Ascending aorta (tissue), 2 donors: ENCODE data around the gene FHOD3. TPM values are rescaled to one million over a fixed set of nuclear protein-coding genes. Genes with fewer than 3 reads are reported as not detected.

ENCODE experiments used
- DNase-seq, 2 donors: peaks; one replicate each; pipeline ENCODE4 v3.0.0-alpha.2; 2019; ENCODE audit warnings: low spot score in 2 of 2
- H3K27ac ChIP-seq, 2 donors: fragments of 200-600 bp; sonication (generic); one replicate each; pipeline ENCODE4 v1.5.1; 2016 to 2017; ENCODE audit warnings: mild to moderate bottlenecking in 1 of 2
- H3K27me3 ChIP-seq: fragments of 200-600 bp; sonication (generic); one replicate; pipeline ENCODE4 v1.5.1; 2017
- H3K36me3 ChIP-seq, 2 donors: fragments of 200-600 bp; sonication (generic); one replicate each; pipeline ENCODE4 v1.5.1; 2016
- H3K4me1 ChIP-seq, 2 donors: fragments of 200-600 bp; sonication (generic); one replicate each; pipeline ENCODE4 v1.5.1; 2016 to 2017; ENCODE audit warnings: mild to moderate bottlenecking in 1 of 2
- H3K4me3 ChIP-seq, 2 donors: fragments of 200-600 bp; sonication (generic); one replicate each; pipeline ENCODE4 v1.5.1; 2016 to 2017; ENCODE audit warnings: mild to moderate bottlenecking in 1 of 2
- H3K9me3 ChIP-seq, 2 donors: fragments of 200-600 bp; sonication (generic); one replicate each; pipeline ENCODE4 v1.5.1; 2016
- intact Hi-C: fragments of 100-400 bp; cut with DNase I; formaldehyde crosslinking; loops from one replicate; pipeline ENCODE4 v1.15.1; 2023
- total RNA-seq: library from RNA; depleted of rRNA; stranded (reverse); fragments of >200 nt; gene quantifications from one replicate; pipeline ENCODE4 v1.1.0, GENCODE V29; 2016
- TF ChIP-seq, protein P1 (sequence below), 3 experiments: fragments of 200-600 bp in 2 of 3; fragments of 450-650 bp in 1 of 3; sonication (generic) in 2 of 3; IDR thresholded peaks; one replicate each; pipeline ENCODE4 v1.5.1; 2016 to 2019; ENCODE audit warnings: antibody characterized with exemption in 3 of 3, mild to moderate bottlenecking in 1 of 3, moderate library complexity in 1 of 3

The FHOD3 gene
- total RNA-seq, 1 donor from 2014 or later: 12.7 TPM

DNA sequence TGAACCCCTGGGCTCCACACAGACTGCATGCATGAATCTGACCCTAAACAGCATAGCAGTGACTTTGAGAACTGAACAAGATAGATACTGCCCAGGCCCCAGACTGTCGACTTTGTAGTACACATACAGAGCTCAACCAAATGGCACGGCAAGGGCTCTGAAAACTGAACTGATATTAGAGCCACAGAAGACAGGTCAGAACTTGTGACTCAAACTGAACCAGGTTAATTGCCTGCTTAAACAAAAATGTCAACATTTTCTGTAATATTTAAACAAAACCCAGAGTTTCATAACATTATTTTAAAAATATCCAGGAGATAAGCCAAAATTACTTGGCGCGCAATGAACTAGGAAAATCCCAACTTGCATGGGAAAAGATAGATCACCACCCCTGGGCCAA lies 271.0 kb downstream of the FHOD3 start:
- DNase-seq: no peak
- Histone ChIP-seq H3K4me3 (no peak overlapping the region), H3K27ac (no peak overlapping the region), H3K9me3 (no peaks in the 10 kb centered on the region), H3K27me3 (no peaks in the 10 kb centered on the region), H3K36me3 (no peaks in the 10 kb centered on the region), H3K4me1 (no peaks in the 10 kb centered on the region)
- intact Hi-C loops: no loop called here
- TF ChIP-seq, protein P1, sequence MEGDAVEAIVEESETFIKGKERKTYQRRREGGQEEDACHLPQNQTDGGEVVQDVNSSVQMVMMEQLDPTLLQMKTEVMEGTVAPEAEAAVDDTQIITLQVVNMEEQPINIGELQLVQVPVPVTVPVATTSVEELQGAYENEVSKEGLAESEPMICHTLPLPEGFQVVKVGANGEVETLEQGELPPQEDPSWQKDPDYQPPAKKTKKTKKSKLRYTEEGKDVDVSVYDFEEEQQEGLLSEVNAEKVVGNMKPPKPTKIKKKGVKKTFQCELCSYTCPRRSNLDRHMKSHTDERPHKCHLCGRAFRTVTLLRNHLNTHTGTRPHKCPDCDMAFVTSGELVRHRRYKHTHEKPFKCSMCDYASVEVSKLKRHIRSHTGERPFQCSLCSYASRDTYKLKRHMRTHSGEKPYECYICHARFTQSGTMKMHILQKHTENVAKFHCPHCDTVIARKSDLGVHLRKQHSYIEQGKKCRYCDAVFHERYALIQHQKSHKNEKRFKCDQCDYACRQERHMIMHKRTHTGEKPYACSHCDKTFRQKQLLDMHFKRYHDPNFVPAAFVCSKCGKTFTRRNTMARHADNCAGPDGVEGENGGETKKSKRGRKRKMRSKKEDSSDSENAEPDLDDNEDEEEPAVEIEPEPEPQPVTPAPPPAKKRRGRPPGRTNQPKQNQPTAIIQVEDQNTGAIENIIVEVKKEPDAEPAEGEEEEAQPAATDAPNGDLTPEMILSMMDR (IDR thresholded peaks at IDR 0.05): no peak

DNA sequence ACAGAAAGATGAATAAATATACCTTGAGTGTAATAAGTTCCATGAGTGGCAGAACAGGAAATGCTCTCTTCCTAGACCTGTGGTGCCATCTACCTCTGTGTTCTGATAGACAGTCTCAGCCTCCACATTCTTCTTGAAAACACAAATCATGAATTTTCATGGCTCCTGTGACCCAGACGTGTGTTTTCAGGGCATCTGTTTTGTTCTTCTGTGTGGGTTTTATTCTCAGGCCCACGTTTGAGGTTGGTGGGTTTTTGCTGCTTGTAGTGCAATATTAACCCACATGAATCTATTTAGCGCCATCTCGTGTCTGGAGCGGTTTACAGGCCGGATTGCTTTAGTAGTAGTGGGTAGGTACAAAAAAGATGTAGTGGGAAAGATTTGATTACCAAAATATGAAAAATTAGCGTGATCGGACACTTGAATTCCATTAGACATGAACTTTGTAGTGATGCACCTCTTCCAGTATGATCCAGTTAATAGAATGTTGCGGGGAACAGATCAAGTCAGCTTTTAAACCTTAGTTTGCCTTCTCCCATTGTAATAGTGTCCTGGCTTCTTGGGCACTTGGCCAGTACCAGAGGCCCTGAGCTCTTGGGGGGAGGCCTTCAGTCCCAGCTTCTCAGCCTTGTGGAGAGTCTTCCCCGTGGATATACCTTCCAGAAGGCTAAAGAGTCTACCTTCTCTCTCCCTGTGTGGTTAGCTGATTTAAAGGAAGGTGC lies 274.8 kb downstream of the FHOD3 start:
- Histone ChIP-seq H3K4me3 (no peak overlapping the region), H3K27me3 (no peaks in the 10 kb centered on the region), H3K36me3 (no peaks in the 10 kb centered on the region), H3K27ac (peak overlapping the region; percentile 13 to 54), H3K4me1 (no peaks in the 10 kb centered on the region), H3K9me3 (no peaks in the 10 kb centered on the region)
- intact Hi-C loops: loop anchor here (1.0 to 10.0 kb wide), 4 partner anchors 105 to 445 kb away; partner anchors contain the start of genes ELP2 and SLC39A6
- DNase-seq: peak in 1 of 2 donors; percentile 76
- TF ChIP-seq, protein P1 (IDR thresholded peaks at IDR 0.05): peak; percentile 38 to 80 (median 52)

DNA sequence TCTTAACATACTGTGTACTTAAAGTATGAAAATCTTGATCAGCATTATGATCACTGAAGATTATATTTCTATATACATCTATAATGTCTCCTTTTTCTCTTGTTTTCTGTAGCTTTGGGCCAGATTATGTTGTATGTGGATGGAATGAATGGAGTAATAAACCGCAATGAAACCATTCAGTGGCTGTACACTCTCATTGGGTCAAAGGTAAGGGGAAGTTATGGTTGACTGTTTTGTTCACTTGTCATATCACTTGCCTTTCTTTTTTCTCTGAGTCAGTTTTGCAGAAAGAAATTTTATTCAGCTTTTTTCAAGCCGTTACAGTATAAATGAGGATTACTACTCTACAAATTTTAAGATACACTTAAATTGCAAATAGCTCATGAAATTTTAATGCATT lies 278.8 kb downstream of the FHOD3 start:
- Histone ChIP-seq H3K27ac (no peak overlapping the region), H3K4me3 (no peak overlapping the region), H3K27me3 (no peaks in the 10 kb centered on the region), H3K36me3 (no peaks in the 10 kb centered on the region), H3K9me3 (no peaks in the 10 kb centered on the region), H3K4me1 (peaks cover 0 to 18% of the 10 kb centered on the region in 2 donors)
- TF ChIP-seq, protein P1 (IDR thresholded peaks at IDR 0.05): no peak
- DNase-seq: no peak
- intact Hi-C loops: loop anchor here (10.0 kb wide), 1 partner anchor 162 kb away; no protein-coding TSS in a partner anchor

DNA sequence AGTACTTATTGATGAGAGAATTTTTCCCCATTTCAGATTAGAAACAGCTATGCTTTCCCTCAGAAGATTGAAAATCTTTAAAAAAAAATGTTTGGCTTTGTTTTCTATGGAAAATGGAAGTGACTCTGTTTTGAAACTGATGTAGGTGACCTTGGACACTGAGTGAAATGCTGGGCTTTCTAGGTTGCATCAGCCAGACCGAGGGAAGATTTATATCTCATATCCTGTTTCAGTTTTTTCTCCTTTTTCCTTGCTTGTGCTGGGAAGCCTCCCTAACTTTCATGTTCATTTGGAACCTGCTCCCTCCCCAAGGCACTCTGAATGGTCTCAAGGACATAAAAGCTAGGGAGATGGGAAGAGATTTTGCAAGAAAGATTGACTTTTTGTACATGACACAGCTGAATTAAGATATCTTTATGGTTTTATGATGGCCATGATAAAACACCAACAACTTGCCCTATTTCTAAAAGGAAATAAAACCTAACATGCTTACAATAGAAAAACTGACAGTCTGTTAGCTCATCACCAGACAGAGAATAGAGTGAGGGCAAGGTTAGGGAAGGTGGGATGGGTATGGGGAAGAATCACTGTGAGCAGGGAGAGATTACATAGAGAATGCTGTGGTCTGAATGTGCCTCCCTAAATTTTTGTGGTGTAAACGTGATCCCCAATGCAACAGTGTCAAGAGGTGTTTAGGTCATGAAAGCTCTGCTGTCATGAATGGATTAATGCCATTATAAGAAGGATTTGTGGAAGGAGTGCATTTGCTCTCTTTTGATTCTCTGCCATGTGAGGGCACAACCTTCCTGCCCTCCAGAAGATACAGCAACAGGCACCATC lies 281.6 kb downstream of the FHOD3 start:
- intact Hi-C loops: loop anchor here (10.0 kb wide), 1 partner anchor 164 kb away; no protein-coding TSS in a partner anchor
- Histone ChIP-seq H3K4me3 (no peak overlapping the region), H3K27ac (peak overlapping the region; percentile 85 to 91), H3K36me3 (no peaks in the 10 kb centered on the region), H3K27me3 (no peaks in the 10 kb centered on the region), H3K4me1 (peaks cover 0 to 21% of the 10 kb centered on the region in 2 donors), H3K9me3 (no peaks in the 10 kb centered on the region)
- TF ChIP-seq, protein P1 (IDR thresholded peaks at IDR 0.05): no peak
- DNase-seq: no peak

DNA sequence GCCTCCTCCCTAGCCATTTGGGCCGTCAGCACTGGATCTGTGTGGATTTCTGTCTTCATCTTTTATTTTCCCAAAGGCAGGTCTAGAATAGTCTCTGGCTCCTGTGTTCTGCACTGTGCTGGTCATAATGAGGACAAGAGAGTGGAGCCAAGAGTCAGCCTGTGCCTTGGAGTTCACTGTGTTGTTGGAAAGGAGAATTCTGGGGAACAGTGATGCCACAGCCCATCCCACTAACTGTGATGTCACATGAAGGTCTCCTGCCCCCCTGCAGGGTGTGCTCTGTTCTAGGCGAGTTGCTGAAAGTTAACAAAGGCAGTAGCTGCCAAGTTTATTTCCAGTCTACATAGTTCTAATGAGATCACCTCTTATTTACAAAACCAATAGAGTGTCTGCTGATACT lies 282.8 kb downstream of the FHOD3 start:
- TF ChIP-seq, protein P1 (IDR thresholded peaks at IDR 0.05): peak in 1 of 3 experiments; percentile 20
- H3K36me3 ChIP-seq: no peaks in the 10 kb centered on the region
- peaks cover 0 to 21% of the 10 kb centered on the region in 2 donors for H3K4me1 ChIP-seq
- H3K4me3 ChIP-seq: no peak overlapping the region
- DNase-seq: peak in 1 of 2 donors; percentile 77
- H3K27me3 ChIP-seq: no peaks in the 10 kb centered on the region
- intact Hi-C loops: loop anchor here (5.0 kb wide), 3 partner anchors 47 to 177 kb away; no protein-coding TSS in a partner anchor
- peak overlapping the region; percentile 85 to 91 for H3K27ac ChIP-seq
- no peaks in the 10 kb centered on the region for H3K9me3 ChIP-seq
